Right cardiac atrium (tissue), 5 donors: ENCODE measurements around the gene AFDN. TPM values are rescaled to one million over a fixed set of nuclear protein-coding genes. Genes with fewer than 3 reads are reported as not detected.

ENCODE experiments used
- ATAC-seq, 2 donors: fragments of 200-7000 bp; cut with Tn5 transposase; one replicate each; pipeline versions ENCODE4 v1.8.0 to v1.9.1; 2020; ENCODE audit warnings: moderate library complexity in 2 of 2, mild to moderate bottlenecking in 1 of 2
- DNase-seq, 3 donors: peaks; one replicate each; pipeline ENCODE4 v3.0.0-alpha.2; 2020
- H3K27ac ChIP-seq: one replicate; pipeline ENCODE4 v1.5.1; 2013; ENCODE audit warnings: mild to moderate bottlenecking, low read length, control low read depth, moderate library complexity
- H3K27me3 ChIP-seq: one replicate; pipeline ENCODE4 v1.6.1; 2013; ENCODE audit not compliant: control insufficient read depth, insufficient read depth
- H3K4me1 ChIP-seq: one replicate; pipeline ENCODE4 v1.6.1; 2013; ENCODE audit warnings: low read length; ENCODE audit not compliant: control insufficient read depth, insufficient read depth
- H3K4me3 ChIP-seq: one replicate; pipeline ENCODE4 v1.5.1; 2013; ENCODE audit warnings: low read length, control low read depth
- H3K9me3 ChIP-seq: one replicate; pipeline ENCODE4 v1.6.1; 2013; ENCODE audit warnings: low read length; ENCODE audit not compliant: control insufficient read depth
- WGBS: extraction: QIAGEN DNeasy Blood & Tissue Kit; methylation state at CpG from one replicate; pipeline ENCODE4 v1.1.7; 2013; 5-methylcytosine and 5-hydroxymethylcytosine counted together
- intact Hi-C, 4 donors: fragments of 100-400 bp; cut with DNase I; formaldehyde crosslinking; loops; one replicate each; pipeline versions ENCODE4 v1.11.0 to v1.14.0; 2022 to 2023
- polyA plus RNA-seq: library from polyadenylated mRNA; stranded (reverse); fragments of 200-250 nt; gene quantifications from one replicate; pipeline ENCODE4 v1.2.3, GENCODE V29; 2013
- total RNA-seq, 4 donors: library from RNA; stranded (reverse); fragmentation: NEBNext Ultra II Directional; extraction: Animal tissue kit (Norgen Biotek cat#: 25700); gene quantifications; one replicate each; pipeline ENCODE4 v1.2.1, GENCODE V29; 2021
- donor health status: healthy with polysubstance abuse.
- donor health status: DM: no; HTN: yes; CAD: no.
- donor health status: DM: no; HTN: no; CAD: no.
- donor health status: DM: no; HTN: yes; CAD: no; lungs with severe emphysema.
- donor health status: DM: yes; HTN: yes; CAD: no.

Gene AFDN
- total and polyA plus RNA-seq, 5 donors: 23.0 to 58.0 (median 48.6) TPM

- H3K27ac ChIP-seq: no peak overlapping the region
- ATAC-seq (no peak), DNase-seq (no peak)
- peaks cover 4% of the 10 kb centered on the region for H3K4me1 ChIP-seq
- no peaks in the 10 kb centered on the region for H3K27me3 ChIP-seq
- 76% methylated on average over 6 of the region's 6 CpGs for WGBS
- intact Hi-C loops: no loop called here
- no peaks in the 10 kb centered on the region for H3K9me3 ChIP-seq
- no peak overlapping the region for H3K4me3 ChIP-seq
These were observed 20.4 kb downstream of the AFDN start for GRCh38 chr6:167846997-167847606.

DNA sequence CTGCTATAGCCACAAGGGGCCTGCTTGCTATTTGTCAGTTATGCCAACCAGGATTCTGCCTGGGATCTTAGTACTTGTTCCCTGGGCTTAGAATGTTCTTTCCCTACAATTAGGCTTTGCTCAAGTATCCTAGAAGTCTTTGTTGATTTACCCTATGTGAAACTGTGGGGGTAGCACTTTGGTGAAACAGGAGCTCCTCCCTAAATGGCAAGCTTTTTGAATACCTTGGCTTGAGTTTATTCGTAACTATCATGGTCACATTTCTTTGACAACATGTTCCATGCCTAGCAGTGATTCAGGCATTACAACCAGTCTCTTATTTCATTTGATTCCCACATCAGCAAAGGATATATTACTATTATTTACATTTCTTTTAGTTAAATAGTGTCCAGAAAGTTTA is 21.2 kb downstream of the AFDN start:
- H3K27ac ChIP-seq: no peak overlapping the region
- H3K4me3 ChIP-seq: no peak overlapping the region
- H3K9me3 ChIP-seq: no peaks in the 10 kb centered on the region
- ATAC-seq (no peak), DNase-seq (no peak)
- intact Hi-C loops: no loop called here
- H3K4me1 ChIP-seq: peaks cover 4% of the 10 kb centered on the region
- 64% methylated on average over 1 of the region's 1 CpG for WGBS
- no peaks in the 10 kb centered on the region for H3K27me3 ChIP-seq

GRCh38 chr6:167848783-167849182 is 22.1 kb downstream of the AFDN start:
- no peak for DNase-seq
- Histone ChIP-seq H3K4me1 (peaks cover 4% of the 10 kb centered on the region), H3K4me3 (no peak overlapping the region), H3K27ac (no peak overlapping the region), H3K9me3 (no peaks in the 10 kb centered on the region), H3K27me3 (no peaks in the 10 kb centered on the region)
- intact Hi-C loops: no loop called here
- ATAC-seq: no peak
- WGBS: 99% methylated on average over 4 of the region's 4 CpGs

DNA sequence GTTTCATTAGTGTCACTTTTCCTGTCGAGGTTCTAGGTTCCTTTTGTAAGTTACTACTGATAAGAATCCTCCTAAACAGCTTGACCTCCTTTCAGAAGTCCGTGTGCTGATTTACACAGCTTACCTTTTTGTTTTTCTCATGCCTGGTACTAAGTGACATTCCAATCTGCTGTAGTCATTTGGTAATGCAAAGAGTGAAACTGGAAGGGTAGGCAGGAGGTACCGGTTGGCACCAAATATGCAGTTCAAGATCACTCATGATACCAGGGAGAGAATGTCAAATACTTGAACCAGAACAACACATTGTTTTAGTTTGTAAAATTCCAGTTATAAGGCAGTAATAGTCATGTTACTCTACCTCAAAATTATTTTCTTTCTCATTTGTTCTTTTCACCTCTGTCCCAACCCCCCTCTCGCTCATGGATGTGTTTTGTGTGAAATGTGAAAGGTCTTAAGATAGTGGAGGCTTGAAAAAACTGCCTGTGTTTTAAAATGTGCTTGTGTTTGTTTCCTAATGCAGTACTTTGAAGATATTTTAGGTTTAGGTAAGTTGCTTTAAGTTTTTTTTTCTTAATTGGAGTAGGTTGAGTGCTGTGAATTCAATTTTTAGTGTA is 23.2 kb downstream of the AFDN start:
- Histone ChIP-seq H3K4me3 (no peak overlapping the region), H3K27me3 (no peaks in the 10 kb centered on the region), H3K9me3 (no peaks in the 10 kb centered on the region), H3K27ac (no peak overlapping the region), H3K4me1 (peaks cover 4% of the 10 kb centered on the region)
- intact Hi-C loops: no loop called here
- DNase-seq: no peak
- 49% methylated on average over 4 of the region's 4 CpGs for WGBS
- ATAC-seq: peak; percentile 40 to 45

- intact Hi-C loops: no loop called here
- WGBS: 87% methylated on average over 6 of the region's 6 CpGs
- H3K4me3 ChIP-seq: no peak overlapping the region
- H3K9me3 ChIP-seq: no peaks in the 10 kb centered on the region
- no peaks in the 10 kb centered on the region for H3K27me3 ChIP-seq
- H3K27ac ChIP-seq: no peak overlapping the region
- H3K4me1 ChIP-seq: peaks cover 4% of the 10 kb centered on the region
- no peak for ATAC-seq
- no peak for DNase-seq
These were observed 24.1 kb downstream of the AFDN start for GRCh38 chr6:167850782-167851181.

DNA sequence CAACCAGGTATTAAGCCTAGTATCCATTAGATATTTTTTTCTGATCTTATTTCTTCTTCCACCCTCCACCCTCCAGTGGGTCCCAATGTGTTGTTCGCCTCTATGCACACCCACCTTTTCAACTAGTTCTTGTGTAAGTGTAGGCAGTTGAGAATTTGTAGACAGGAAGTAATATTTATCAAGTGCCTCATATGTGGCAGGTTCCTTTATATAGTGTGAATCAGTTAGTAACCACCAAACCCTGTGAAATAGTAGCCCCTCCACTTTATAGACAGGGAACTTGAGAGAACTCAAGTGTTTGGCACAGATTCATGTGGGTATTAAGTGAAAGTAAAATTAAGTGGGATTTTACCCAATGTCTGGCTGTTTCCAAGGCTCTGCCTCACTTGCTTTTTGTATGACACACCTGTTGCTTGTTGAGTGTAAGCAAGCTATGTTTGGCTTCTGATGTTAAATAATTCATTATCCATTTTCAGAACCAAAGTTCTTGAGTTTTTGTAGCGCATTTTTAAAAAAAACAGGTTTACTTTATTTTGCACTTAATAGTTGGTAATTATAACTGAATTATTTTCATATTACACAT is 24.8 kb downstream of the AFDN start:
- WGBS: 98% methylated on average over 2 of the region's 2 CpGs
- ATAC-seq (no peak), DNase-seq (no peak)
- Histone ChIP-seq H3K4me1 (peaks cover 4% of the 10 kb centered on the region), H3K27me3 (no peaks in the 10 kb centered on the region), H3K27ac (no peak overlapping the region), H3K9me3 (no peaks in the 10 kb centered on the region), H3K4me3 (no peak overlapping the region)
- intact Hi-C loops: no loop called here

DNA sequence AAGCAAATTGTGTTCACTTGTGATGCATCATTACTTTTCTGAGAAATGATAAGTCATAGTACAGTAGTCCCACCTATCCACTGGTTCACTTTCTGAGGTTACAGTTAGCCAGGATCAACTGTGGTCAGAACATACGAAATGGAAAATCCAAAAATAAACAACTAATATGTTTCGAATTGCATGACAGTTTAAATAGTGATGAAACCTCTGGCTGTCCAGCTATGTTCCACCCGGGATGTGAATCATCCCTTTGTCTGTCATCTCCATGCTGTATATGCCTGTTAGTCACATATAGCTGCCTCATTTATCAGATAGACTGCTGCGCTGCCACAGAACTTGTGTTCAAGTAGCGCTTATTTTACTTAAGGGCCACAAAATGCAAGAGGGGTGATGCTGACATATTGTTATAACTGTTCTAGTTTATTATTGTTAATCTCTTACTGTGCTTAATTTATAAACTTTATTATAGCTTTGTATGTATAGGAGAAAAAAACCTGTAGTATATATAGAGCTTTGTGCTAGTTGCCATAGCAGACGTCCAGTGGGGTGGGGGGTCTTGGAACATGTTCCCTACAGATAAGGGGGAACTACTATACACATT is 29.2 kb downstream of the AFDN start:
- intact Hi-C loops: no loop called here
- Histone ChIP-seq H3K27ac (no peak overlapping the region), H3K4me1 (peaks cover 5% of the 10 kb centered on the region), H3K4me3 (no peak overlapping the region), H3K27me3 (no peaks in the 10 kb centered on the region), H3K9me3 (no peaks in the 10 kb centered on the region)
- WGBS: 75% methylated on average over 6 of the region's 6 CpGs
- ATAC-seq: peak in 1 of 2 donors; percentile 50
- DNase-seq: no peak

DNA sequence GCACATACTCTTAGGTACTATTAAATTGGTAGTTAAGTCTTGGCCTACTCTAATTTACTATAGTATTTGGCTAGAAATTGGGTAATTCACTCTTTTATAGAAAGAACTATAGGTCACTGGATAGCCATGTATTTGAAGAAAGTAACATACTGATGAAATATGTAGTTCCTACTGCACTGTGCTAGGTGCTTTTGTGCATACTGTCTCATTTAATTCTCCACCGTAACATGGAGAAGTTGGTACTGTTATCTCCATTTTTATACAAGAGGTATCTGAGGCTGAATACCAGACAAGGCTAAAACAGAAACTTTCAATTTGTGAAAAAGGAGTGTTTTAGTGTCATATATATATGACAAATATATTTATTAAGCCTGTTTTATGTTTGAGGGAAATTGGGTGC is 29.8 kb downstream of the AFDN start:
- no peak for DNase-seq
- H3K27ac ChIP-seq: no peak overlapping the region
- no peak for ATAC-seq
- 97% methylated on average over 1 of the region's 1 CpG for WGBS
- intact Hi-C loops: no loop called here
- no peak overlapping the region for H3K4me3 ChIP-seq
- H3K9me3 ChIP-seq: no peaks in the 10 kb centered on the region
- no peaks in the 10 kb centered on the region for H3K27me3 ChIP-seq
- H3K4me1 ChIP-seq: peaks cover 5% of the 10 kb centered on the region

DNA sequence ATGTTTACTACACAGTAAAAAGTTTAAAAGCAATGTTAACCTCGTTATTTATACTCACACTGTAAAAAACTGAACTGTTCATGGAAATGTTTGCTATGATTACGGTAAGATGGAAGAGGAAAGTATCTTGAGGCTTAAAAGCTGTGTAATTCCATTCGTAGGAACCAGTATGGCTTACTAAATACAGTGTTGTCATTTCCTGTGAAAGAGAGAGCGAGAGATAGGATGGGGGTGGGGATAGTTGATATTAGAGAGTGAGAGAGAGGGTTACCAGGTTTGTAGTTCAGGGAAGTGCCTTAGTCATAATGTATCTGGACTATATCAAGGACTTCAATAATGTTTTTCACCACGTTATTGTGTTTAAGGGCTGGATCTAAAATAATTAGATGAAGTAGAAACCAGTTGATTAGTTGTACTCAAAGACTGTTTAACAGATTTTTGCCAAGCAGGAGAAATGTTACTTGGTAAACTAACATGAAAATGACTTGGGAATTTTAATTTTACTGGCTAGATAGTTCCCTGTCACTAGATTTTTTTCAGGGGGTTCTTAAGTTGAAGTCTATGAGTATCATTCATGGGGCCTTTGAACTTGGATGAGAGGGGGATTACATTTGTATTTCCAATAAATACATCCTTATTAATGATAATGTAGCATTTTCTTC is 30.4 kb downstream of the AFDN start:
- ATAC-seq (peak; percentile 33 to 79), DNase-seq (no peak)
- Histone ChIP-seq H3K27ac (no peak overlapping the region), H3K27me3 (no peaks in the 10 kb centered on the region), H3K9me3 (no peaks in the 10 kb centered on the region), H3K4me1 (peaks cover 7% of the 10 kb centered on the region), H3K4me3 (no peak overlapping the region)
- intact Hi-C loops: no loop called here
- 57% methylated on average over 5 of the region's 5 CpGs for WGBS

GRCh38 chr6:167858086-167858591 is 31.4 kb downstream of the AFDN start:
- WGBS: 29% methylated on average over 1 of the region's 1 CpG
- ATAC-seq (peak; percentile 49 to 72), DNase-seq (no peak)
- intact Hi-C loops: no loop called here
- Histone ChIP-seq H3K4me3 (no peak overlapping the region), H3K4me1 (peaks cover 7% of the 10 kb centered on the region), H3K9me3 (no peaks in the 10 kb centered on the region), H3K27me3 (no peaks in the 10 kb centered on the region), H3K27ac (no peak overlapping the region)
